ENCODE measurements around the gene ABHD18. TPM values are rescaled to one million over a fixed set of nuclear protein-coding genes. Genes with fewer than 3 reads are reported as not detected.
"Not testable (repeated sequence)": the region's sequence is repeated elsewhere in the genome, so short reads cannot be mapped to it uniquely, and the experiment has no call there.

ABHD18 gene
- total and polyA plus RNA-seq, 8 donors, result 3.1 to 27.2 (median 11.2) TPM

DNA sequence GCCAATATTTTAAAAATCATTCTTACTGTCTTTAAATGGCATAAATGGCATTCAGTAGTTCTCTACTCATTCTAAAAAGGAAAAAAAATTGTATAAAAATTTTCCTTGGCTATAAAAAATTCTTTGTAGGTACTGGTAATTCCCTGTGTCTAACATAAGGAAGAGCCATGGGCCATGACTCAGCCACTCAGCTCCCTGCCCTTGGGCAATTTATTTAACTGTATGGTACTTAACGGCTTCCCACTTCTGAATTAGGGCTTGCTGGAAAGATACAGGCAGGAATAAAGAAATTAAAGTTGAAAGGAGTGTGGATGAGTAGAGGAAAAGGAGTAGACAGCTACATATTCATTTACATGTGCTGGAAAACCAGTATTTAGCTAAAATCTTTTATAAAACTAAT lies 30.6 kb downstream of the ABHD18 start:
- Histone ChIP-seq H3K4me1 (peaks cover 0 to 4% (median 0%) of the 10 kb centered on the region in 4 donors), H3K27me3 (no peaks in the 10 kb centered on the region), H3K9me3 (peaks cover 0 to 23% (median 14%) of the 10 kb centered on the region in 4 donors), H3K4me3 (no peak overlapping the region), H3K27ac (no peak overlapping the region), H3K36me3 (peaks cover 0 to 61% (median 29%) of the 10 kb centered on the region in 4 donors)
- intact Hi-C loops (cut with DNase I; ENCODE audit: low total_unique reads), result no loop called here
- no peak for DNase-seq
- 80 to 97% (median 90%) methylated on average over 1 of the region's 1 CpG for WGBS, 5 donors
- no peak for TF ChIP-seq EP300 (IDR thresholded peaks at IDR 0.05)
- TF ChIP-seq, protein P1, sequence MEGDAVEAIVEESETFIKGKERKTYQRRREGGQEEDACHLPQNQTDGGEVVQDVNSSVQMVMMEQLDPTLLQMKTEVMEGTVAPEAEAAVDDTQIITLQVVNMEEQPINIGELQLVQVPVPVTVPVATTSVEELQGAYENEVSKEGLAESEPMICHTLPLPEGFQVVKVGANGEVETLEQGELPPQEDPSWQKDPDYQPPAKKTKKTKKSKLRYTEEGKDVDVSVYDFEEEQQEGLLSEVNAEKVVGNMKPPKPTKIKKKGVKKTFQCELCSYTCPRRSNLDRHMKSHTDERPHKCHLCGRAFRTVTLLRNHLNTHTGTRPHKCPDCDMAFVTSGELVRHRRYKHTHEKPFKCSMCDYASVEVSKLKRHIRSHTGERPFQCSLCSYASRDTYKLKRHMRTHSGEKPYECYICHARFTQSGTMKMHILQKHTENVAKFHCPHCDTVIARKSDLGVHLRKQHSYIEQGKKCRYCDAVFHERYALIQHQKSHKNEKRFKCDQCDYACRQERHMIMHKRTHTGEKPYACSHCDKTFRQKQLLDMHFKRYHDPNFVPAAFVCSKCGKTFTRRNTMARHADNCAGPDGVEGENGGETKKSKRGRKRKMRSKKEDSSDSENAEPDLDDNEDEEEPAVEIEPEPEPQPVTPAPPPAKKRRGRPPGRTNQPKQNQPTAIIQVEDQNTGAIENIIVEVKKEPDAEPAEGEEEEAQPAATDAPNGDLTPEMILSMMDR (IDR thresholded peaks at IDR 0.05), result no peak
- no peak for TF ChIP-seq POLR2A (IDR thresholded peaks at IDR 0.05)
- no peak for TF ChIP-seq POLR2AphosphoS5 (IDR thresholded peaks at IDR 0.05)

DNA sequence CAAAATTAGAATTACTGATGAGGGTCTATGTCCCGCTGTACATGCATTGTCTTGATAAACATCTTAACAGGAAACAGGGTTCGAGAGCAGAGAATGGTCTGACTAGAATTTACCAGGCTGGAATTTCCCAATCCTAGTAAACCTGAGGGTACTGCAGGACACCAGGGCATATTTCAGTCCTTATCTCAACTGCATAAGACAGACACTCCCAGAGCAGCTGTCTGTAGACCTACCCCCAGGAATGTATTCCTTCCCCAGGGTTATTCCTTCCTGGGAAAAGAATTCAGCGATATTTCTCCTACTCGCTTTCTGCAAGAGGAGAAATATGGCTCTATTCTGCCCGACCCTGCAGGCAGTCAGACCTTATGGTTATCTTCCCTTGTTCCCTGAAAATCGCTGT lies 31.3 kb downstream of the ABHD18 start:
- WGBS, 5 donors, result 91 to 98% (median 97%) methylated on average over 6 of the region's 6 CpGs
- peaks cover 0 to 23% (median 14%) of the 10 kb centered on the region in 4 donors for H3K9me3 ChIP-seq
- DNase-seq; H3K27ac ChIP-seq; intact Hi-C loops (cut with DNase I; ENCODE audit: low total_unique reads); H3K4me3 ChIP-seq; H3K27me3 ChIP-seq; H3K4me1 ChIP-seq: not testable (repeated sequence)
- peaks cover 0 to 54% (median 27%) of the 10 kb centered on the region in 4 donors for H3K36me3 ChIP-seq

DNA sequence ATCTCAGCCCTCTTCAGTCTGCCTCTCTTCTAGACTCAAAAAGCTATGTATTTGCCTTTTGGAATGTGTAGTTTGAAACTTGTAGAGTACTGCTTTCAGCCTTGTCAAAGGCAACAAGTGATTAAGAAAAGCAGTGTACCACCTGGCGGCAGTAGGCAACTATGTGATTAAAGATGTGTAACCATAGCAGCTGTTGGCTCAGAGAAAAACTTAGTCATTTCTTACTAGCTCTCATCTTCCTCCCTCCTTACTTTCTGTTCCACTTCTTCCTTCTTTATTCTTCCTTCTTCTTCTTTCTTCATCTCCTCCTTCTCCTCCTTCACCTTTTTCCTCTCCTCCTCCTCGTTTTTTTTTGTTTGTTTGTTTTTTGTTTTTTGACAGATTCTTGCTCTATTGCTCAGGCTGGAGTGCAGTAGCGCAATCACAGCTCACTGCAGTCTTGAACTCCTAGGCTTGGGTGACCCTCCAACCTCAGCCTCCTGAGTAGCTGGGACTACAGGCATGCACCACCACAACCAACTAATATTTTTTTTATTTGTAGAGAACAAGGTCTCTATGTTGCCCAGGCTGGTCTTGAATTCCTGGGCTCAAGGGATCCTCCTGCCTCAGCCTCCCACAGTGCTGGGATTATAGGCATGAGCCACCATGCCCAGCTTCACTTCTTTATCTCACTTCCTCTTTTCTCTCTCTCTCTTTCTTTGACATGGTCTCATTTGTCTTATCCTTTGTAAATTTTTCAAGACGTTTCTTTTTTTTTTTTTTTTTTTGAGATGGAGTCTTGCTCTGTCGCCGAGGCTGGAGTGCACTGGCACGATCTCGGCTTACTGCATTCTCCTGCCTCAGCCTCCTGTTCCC lies 32.6 kb downstream of the ABHD18 start:
- H3K4me3 ChIP-seq, result no peak overlapping the region
- TF ChIP-seq, protein P1 (IDR thresholded peaks at IDR 0.05), result no peak
- no peak for TF ChIP-seq POLR2A (IDR thresholded peaks at IDR 0.05)
- TF ChIP-seq POLR2AphosphoS5 (IDR thresholded peaks at IDR 0.05), result no peak
- TF ChIP-seq EP300 (IDR thresholded peaks at IDR 0.05), result no peak
- peak in 1 of 2 donors; percentile 18 for DNase-seq
- no peak overlapping the region for H3K27ac ChIP-seq
- peaks cover 0 to 4% (median 0%) of the 10 kb centered on the region in 4 donors for H3K4me1 ChIP-seq
- intact Hi-C loops (cut with DNase I; ENCODE audit: low total_unique reads), result no loop called here
- H3K9me3 ChIP-seq, result peaks cover 0 to 23% (median 14%) of the 10 kb centered on the region in 4 donors
- 87 to 90% (median 89%) methylated on average over 8 of the region's 8 CpGs for WGBS, 5 donors
- H3K27me3 ChIP-seq, result no peaks in the 10 kb centered on the region
- H3K36me3 ChIP-seq, result peaks cover 0 to 53% (median 32%) of the 10 kb centered on the region in 4 donors

DNA sequence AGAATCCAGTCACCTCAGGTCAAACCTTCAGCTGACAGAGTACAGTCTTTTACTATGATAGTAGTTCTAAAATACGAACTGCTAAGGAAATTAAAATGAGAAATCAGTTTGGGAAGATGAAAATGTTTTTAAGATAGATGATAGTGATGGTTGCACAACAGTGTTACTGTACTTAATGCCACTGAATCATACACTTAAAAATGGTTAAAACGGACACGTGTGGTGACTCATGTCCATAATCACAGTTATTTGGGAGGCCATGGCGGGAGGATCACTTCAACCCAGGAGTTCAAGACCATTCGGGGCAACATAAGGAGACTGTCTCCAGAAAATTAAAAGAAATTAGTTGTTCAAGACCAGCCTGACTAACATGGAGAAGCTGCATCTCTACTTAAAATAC lies 41.4 kb downstream of the ABHD18 start:
- TF ChIP-seq, protein P1 (IDR thresholded peaks at IDR 0.05), result no peak
- TF ChIP-seq POLR2AphosphoS5 (IDR thresholded peaks at IDR 0.05) (no peak), EP300 (IDR thresholded peaks at IDR 0.05) (no peak), POLR2A (IDR thresholded peaks at IDR 0.05) (no peak)
- intact Hi-C loops (cut with DNase I; ENCODE audit: low total_unique reads), result no loop called here
- Histone ChIP-seq H3K27me3 (no peaks in the 10 kb centered on the region), H3K4me3 (no peak overlapping the region), H3K9me3 (no peaks in the 10 kb centered on the region), H3K36me3 (peaks cover 0 to 44% (median 40%) of the 10 kb centered on the region in 4 donors), H3K27ac (no peak overlapping the region), H3K4me1 (no peaks in the 10 kb centered on the region)
- 92 to 97% (median 96%) methylated on average over 5 of the region's 5 CpGs for WGBS, 5 donors
- DNase-seq, result no peak

DNA sequence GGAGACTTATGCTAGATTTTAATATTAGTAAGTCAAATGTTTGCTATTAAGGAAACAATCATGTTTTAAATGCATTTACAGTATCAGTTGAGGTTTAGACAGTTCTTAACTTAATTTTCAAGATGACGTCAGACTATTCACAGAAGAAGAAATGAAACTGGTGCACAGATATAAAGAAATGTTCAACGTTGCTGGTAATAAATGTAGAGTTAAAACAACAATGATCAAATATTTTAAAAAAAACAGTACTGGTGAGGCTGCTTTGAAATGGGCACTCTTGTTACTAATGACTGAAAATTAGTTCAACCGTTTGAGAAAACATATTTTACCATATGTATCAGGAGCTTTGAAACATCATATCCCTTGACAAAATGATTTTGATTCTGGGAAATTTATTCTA lies 44.2 kb downstream of the ABHD18 start:
- Histone ChIP-seq H3K4me1 (no peaks in the 10 kb centered on the region), H3K27ac (no peak overlapping the region), H3K4me3 (no peak overlapping the region), H3K27me3 (no peaks in the 10 kb centered on the region), H3K9me3 (no peaks in the 10 kb centered on the region), H3K36me3 (peaks cover 3 to 45% (median 38%) of the 10 kb centered on the region in 4 donors)
- DNase-seq, result no peak
- intact Hi-C loops (cut with DNase I; ENCODE audit: low total_unique reads), result no loop called here
- WGBS, 5 donors, result 75 to 87% (median 83%) methylated on average over 3 of the region's 3 CpGs
- TF ChIP-seq, protein P1 (IDR thresholded peaks at IDR 0.05), result no peak
- TF ChIP-seq POLR2A (IDR thresholded peaks at IDR 0.05), result no peak
- no peak for TF ChIP-seq EP300 (IDR thresholded peaks at IDR 0.05)
- no peak for TF ChIP-seq POLR2AphosphoS5 (IDR thresholded peaks at IDR 0.05)

All from stomach (tissue), 9 donors.